HG02623 (cell line): ENCODE data around the gene RARRES1.

Source experiments
- ATAC-seq: cut with Tn5 transposase; IDR thresholded peaks from one replicate; pipeline ENCODE4 v1.9.1; 2021; ENCODE audit warnings: moderate library complexity; ENCODE audit not compliant: unreplicated experiment

The RARRES1 gene

GRCh38 chr3:158765518-158766205, 33.4 kb upstream of the RARRES1 start:
- ATAC-seq, result no peak

DNA sequence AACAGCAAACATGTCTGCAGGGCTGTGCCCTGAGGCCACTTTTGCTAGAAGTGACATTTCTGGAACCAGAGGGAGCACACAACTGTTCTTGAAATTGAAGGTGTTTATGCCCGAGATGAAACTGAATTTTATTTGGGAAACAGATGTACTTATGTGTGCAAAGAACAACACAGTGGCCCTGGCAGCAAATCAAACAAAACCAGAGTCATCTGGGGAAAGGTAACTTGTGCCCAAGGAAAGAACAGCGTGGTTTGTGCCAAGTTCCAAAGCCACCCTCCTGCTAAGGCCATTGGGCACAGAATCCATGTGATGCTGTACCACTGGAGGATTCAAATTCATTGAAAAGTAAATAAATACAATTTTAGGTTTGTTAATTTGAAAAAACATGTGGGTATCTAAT, 31.2 kb upstream of the RARRES1 start:
- no peak for ATAC-seq

DNA sequence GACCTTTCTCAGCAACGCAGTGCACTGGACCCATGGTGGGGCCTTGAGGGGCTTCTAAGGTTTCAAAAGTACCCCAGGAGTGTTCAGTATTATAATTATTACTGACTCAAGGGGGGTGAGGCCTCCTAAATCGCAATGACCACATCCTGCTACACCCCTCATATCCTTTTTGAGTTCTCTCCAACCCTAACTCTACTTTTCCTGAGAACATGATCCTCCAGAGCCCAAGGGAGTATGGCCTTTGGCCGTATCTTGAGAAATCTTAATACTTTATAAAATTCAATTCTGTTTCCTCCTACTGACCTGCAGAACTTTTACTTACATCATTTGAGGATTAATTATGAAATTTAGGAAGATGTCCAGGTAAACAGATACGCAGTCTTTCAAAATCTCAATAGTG, 30.4 kb upstream of the RARRES1 start:
- no peak for ATAC-seq

DNA sequence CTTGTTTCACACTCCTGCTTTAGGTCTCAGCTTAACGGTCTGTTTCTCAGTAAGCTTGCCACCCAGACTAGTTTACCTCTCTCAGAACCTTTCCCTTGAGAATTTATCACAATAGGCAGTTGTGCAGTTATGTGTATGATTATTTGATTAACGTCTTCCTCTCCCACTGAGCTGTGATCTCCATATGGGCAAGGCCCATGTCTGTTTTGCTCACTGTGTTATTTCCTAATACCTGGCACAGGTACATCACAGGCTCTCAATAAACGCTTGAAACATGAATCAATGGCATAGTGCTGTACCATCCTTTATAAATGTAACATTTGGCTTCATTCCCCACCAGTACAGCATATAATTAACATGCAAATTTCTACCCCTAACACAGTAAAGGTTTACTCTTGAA, 29.1 kb upstream of the RARRES1 start:
- ATAC-seq, result no peak

DNA sequence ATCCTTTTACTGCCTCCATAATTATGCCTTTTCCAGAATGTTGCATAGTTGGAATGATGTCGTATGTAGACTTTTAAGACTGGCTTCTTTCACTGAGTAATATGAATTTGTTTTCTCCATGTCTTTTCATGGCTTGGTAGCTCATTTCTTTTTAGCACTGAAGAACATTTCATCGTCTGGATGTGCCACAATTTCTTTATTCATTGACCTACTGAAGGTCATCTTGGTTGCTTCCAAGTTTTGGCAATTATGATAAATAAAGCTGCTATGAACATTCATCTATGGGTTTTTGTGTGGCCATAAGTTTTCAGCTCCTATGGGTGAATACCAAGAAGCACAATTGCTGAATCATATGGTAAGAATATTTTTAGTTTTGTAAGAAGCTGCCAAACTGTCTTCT, 23.2 kb upstream of the RARRES1 start:
- no peak for ATAC-seq

GRCh38 chr3:158753854-158754253, 21.6 kb upstream of the RARRES1 start:
- no peak for ATAC-seq

- no peak for ATAC-seq
These were observed 19.1 kb upstream of the RARRES1 start for GRCh38 chr3:158751316-158751715.

- ATAC-seq, result no peak
These were observed 17.8 kb upstream of the RARRES1 start for GRCh38 chr3:158750016-158750415.

DNA sequence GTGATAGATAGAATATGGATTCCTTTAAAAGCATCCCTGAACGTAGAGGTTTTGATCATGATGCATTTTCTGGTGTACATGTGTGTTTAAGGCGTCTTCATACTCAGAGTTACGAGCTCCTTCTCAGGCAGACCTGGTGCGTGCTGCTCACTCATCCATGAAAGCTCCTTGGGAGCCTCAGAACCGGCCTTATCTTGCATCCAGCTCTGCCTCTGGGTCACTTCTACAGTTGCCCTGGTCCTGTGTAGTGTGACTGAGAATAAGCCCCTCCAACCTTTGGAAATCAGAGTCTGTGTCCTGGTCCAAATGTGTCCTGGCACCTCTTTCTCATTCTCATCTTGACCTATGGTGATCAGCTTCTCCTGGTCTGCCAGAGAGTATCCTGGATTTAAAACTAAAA, 17.3 kb upstream of the RARRES1 start:
- ATAC-seq, result no peak

DNA sequence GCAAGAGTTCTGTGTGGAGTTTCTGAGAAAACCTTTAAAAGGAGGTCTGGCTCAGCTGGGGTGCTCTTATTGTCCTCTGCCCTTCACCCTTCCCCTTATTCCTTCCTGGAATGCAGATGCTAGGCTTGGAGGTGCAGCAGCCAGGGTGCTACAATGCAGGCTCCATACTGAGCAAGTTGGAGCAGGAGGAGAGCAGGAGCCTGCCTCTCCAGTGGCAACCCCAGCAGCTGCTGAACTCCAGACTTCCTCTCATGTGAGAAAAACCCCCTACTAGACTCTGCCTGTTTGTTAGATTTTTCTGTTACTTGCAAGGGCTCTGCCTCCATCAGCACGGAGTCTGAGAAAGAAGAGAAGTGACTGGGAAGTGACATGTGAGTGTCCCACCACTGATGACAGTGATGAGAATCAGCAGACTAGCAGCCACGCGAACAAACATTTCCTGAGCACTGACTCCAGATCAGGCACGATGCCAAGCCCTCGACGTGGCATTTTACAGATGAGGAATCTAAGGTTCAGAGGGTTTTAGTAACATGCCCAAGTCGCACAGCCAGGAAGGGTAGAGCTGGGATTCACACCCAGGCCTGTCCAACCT, 16.1 kb upstream of the RARRES1 start:
- no peak for ATAC-seq

- ATAC-seq, result no peak
These were observed 15.2 kb upstream of the RARRES1 start for GRCh38 chr3:158747417-158747816.

- ATAC-seq, result no peak
These were observed 13.3 kb upstream of the RARRES1 start for GRCh38 chr3:158745551-158745950.

DNA sequence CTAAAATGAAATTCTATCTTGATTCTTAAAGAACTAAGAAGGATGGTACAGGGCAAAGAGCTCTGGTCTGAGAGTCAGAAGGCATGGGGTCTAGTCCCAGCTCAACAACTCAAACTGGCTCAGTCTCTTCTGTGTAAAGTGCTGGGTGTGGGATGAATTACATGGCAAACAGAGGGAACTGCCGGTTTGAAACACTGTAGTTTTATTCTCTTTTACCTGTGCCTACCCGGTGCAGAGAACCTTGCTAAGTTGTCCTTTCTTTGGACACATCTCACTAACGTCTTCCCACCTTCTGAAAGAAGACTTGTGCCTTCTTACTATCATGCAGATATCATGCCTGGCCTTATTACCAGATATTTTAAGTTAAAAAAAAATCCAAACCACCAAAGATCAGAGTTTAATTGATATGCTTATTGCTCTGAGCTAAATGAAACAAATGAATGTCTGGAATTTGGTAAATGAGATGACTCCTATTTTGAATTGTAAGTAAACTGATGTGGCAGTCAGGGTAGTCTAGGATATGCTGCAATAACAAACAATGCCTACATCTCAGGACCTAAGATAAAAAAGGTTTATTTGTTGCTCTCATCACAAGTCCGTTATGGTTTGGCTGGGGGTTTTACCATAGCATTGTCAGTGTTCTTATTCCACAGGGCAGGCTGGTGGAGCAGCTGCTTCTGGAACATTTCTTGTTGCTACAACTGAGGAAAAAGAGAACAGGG, 12.5 kb upstream of the RARRES1 start:
- ATAC-seq, result no peak

- ATAC-seq, result no peak
These were observed 11.7 kb upstream of the RARRES1 start for GRCh38 chr3:158743664-158744566.

- no peak for ATAC-seq
These were observed 10.8 kb upstream of the RARRES1 start for GRCh38 chr3:158742871-158743663.

GRCh38 chr3:158739661-158740060, 7.4 kb upstream of the RARRES1 start:
- no peak for ATAC-seq

- ATAC-seq, result no peak
These were observed 6.8 kb upstream of the RARRES1 start for GRCh38 chr3:158739078-158739477.

- no peak for ATAC-seq
These were observed 6.4 kb upstream of the RARRES1 start for GRCh38 chr3:158738653-158739052.

DNA sequence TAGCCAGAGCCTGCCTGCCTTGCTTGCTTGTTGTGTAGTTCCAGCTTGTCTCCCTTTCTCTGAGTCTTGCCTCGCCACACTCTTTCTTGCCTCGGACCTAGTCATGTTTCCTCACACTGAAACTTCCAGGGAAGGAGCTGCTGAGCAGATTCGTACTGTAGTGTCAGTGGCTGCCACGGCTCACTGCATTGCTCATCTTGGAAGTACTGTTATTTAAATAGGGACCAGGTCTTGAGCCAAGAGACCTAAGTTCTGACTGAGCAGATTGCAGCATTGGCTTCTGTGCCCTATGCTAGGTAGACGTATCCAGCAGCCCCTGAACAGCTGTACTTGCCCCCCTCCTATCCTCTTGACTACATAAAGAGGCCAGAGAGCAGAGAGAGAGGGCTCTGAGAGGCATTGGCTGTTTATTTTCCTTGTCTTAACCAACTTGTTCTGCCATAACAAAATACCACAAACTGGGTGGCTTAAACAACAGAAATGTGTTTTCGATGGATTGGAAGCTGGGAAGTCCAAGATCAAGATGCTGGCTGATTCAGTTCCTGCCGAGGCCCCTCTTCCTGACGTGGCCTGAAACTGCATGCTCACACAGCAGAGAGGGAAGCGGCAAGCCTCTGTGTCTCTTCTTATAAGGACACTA, 5.8 kb upstream of the RARRES1 start:
- ATAC-seq, result no peak

DNA sequence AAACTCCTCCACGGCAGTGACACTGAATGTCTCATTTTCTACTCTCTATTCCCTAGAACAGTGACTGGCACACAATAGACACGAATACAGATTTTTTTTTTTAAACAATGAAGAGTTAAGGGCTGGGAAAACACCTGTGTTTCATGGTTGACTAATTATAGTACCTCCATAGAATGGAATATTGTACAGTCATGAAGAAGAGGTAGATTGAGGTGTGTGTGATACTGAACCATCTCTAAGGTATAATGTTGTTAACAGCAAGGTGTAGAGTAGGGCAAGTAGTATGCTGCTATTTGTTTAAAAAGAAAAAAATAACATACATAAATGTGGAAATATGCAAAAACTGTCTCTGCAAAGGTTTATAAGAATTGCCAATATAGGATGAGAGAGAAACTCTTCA, 5.2 kb upstream of the RARRES1 start:
- ATAC-seq, result no peak
